Muscle of leg (tissue), 11 donors: ENCODE data around the gene DCANP1. TPM values are rescaled to one million over a fixed set of nuclear protein-coding genes. Genes with fewer than 3 reads are reported as not detected.

Source experiments
- DNase-seq: peaks from one replicate; pipeline ENCODE4 v3.0.0; 2013
- H3K27ac ChIP-seq: one replicate; pipeline ENCODE4 v1.5.1; 2013; ENCODE audit warnings: mild to moderate bottlenecking, low read length, control low read depth
- H3K27me3 ChIP-seq: one replicate; pipeline ENCODE4 v1.6.1; 2013; ENCODE audit warnings: low read length; ENCODE audit not compliant: control insufficient read depth, insufficient read depth
- H3K36me3 ChIP-seq: one replicate; pipeline ENCODE4 v1.6.1; 2013; ENCODE audit warnings: low read length; ENCODE audit not compliant: control insufficient read depth, insufficient read depth
- H3K4me1 ChIP-seq: one replicate; pipeline ENCODE4 v1.6.1; 2013; ENCODE audit warnings: low read length; ENCODE audit not compliant: control insufficient read depth, insufficient read depth
- H3K4me3 ChIP-seq: one replicate; pipeline ENCODE4 v1.5.1; 2013; ENCODE audit warnings: low read length, control low read depth
- H3K9me3 ChIP-seq: replicated peaks from 2 replicates; pipeline ENCODE4 v1.6.1; 2013; ENCODE audit warnings: low read depth, low read length; ENCODE audit not compliant: control insufficient read depth
- WGBS: methylation state at CpG from one replicate; pipeline ENCODE4 v1.1.5; 2013; ENCODE audit warnings: missing lambda C conversion rate; ENCODE audit not compliant: insufficient coverage; 5-methylcytosine and 5-hydroxymethylcytosine counted together
- polyA plus RNA-seq, 8 donors: library from polyadenylated mRNA; unstranded; fragments of 120-200 nt; gene quantifications; one replicate each; pipeline versions ENCODE4 v1.2.1 to v1.2.3, GENCODE V29; 2013; ENCODE audit warnings: inconsistent platforms in 1 of 8, low replicate concordance in 1 of 8; ENCODE audit not compliant: insufficient read length in 8 of 8, insufficient read depth in 1 of 8
- total RNA-seq: library from RNA; stranded (reverse); fragments of 120-200 nt; gene quantifications from one replicate; pipeline ENCODE4 v1.2.4, GENCODE V29; 2013

The DCANP1 gene
- total and polyA plus RNA-seq, 9 donors = 0.06 to 0.21 (median 0.10) TPM; not detected in 5

GRCh38 chr5:135449644-135450043 is 2.5 kb upstream of the DCANP1 start:
- H3K9me3 ChIP-seq = no peaks in the 10 kb centered on the region

GRCh38 chr5:135448791-135449507 is 1.8 kb upstream of the DCANP1 start:
- Histone ChIP-seq H3K4me3 (no peak overlapping the region), H3K9me3 (no peaks in the 10 kb centered on the region), H3K27me3 (peaks cover 20% of the 10 kb centered on the region), H3K4me1 (peaks cover 30% of the 10 kb centered on the region), H3K27ac (no peak overlapping the region), H3K36me3 (no peaks in the 10 kb centered on the region)
- 58% methylated on average over 3 of the region's 9 CpGs for WGBS
- DNase-seq = no peak

More at GRCh38 chr5:135449644-135450043, 2.5 kb upstream of the DCANP1 start:
- Histone ChIP-seq H3K27me3 (peaks cover 20% of the 10 kb centered on the region), H3K27ac (no peak overlapping the region), H3K36me3 (no peaks in the 10 kb centered on the region), H3K4me1 (peaks cover 23% of the 10 kb centered on the region), H3K4me3 (no peak overlapping the region)
- no peak for DNase-seq
- 91% methylated on average over 12 of the region's 12 CpGs for WGBS

GRCh38 chr5:135448071-135448739 is 1.1 kb upstream of the DCANP1 start:
- Histone ChIP-seq H3K9me3 (no peaks in the 10 kb centered on the region), H3K27ac (no peak overlapping the region), H3K36me3 (no peaks in the 10 kb centered on the region), H3K4me3 (no peak overlapping the region), H3K27me3 (peaks cover 20% of the 10 kb centered on the region), H3K4me1 (peaks cover 37% of the 10 kb centered on the region)
- WGBS = 84% methylated on average over 6 of the region's 9 CpGs
- no peak for DNase-seq

- H3K9me3 ChIP-seq = no peaks in the 10 kb centered on the region
- no peak overlapping the region for H3K4me3 ChIP-seq
- peaks cover 47% of the 10 kb centered on the region for H3K4me1 ChIP-seq
- DNase-seq = peak; percentile 80
- no peak overlapping the region for H3K27ac ChIP-seq
- WGBS = 36% methylated on average over 7 of the region's 7 CpGs
- no peaks in the 10 kb centered on the region for H3K36me3 ChIP-seq
- peaks cover 16% of the 10 kb centered on the region for H3K27me3 ChIP-seq
Observed at GRCh38 chr5:135446615-135447014, 533 bp downstream of the DCANP1 start.

GRCh38 chr5:135446206-135446605 is 942 bp downstream of the DCANP1 start:
- no peaks in the 10 kb centered on the region for H3K36me3 ChIP-seq
- WGBS = 73% methylated on average over 9 of the region's 9 CpGs
- H3K4me1 ChIP-seq = peaks cover 52% of the 10 kb centered on the region
- H3K4me3 ChIP-seq = no peak overlapping the region
- no peak overlapping the region for H3K27ac ChIP-seq
- H3K27me3 ChIP-seq = peaks cover 16% of the 10 kb centered on the region
- no peaks in the 10 kb centered on the region for H3K9me3 ChIP-seq
- DNase-seq = no peak

GRCh38 chr5:135445306-135445985 is 1.7 kb downstream of the DCANP1 start:
- no peak overlapping the region for H3K27ac ChIP-seq
- H3K36me3 ChIP-seq = no peaks in the 10 kb centered on the region
- 76% methylated on average over 10 of the region's 14 CpGs for WGBS
- no peak for DNase-seq
- H3K27me3 ChIP-seq = peaks cover 16% of the 10 kb centered on the region
- H3K4me3 ChIP-seq = no peak overlapping the region
- H3K9me3 ChIP-seq = no peaks in the 10 kb centered on the region
- H3K4me1 ChIP-seq = peaks cover 59% of the 10 kb centered on the region

GRCh38 chr5:135444881-135445280 is 2.3 kb downstream of the DCANP1 start:
- H3K9me3 ChIP-seq = no peaks in the 10 kb centered on the region
- WGBS = 83% methylated on average over 5 of the region's 6 CpGs

GRCh38 chr5:135444360-135444759 is 2.8 kb downstream of the DCANP1 start:
- DNase-seq = no peak
- Histone ChIP-seq H3K36me3 (no peaks in the 10 kb centered on the region), H3K27ac (no peak overlapping the region), H3K4me3 (no peak overlapping the region), H3K27me3 (peaks cover 9% of the 10 kb centered on the region), H3K9me3 (no peaks in the 10 kb centered on the region), H3K4me1 (peaks cover 68% of the 10 kb centered on the region)
- WGBS = 61% methylated on average over 11 of the region's 13 CpGs

More at GRCh38 chr5:135444881-135445280, 2.3 kb downstream of the DCANP1 start:
- peaks cover 14% of the 10 kb centered on the region for H3K27me3 ChIP-seq
- peaks cover 63% of the 10 kb centered on the region for H3K4me1 ChIP-seq
- no peak overlapping the region for H3K4me3 ChIP-seq
- H3K27ac ChIP-seq = no peak overlapping the region
- DNase-seq = no peak
- H3K36me3 ChIP-seq = no peaks in the 10 kb centered on the region

- Histone ChIP-seq H3K4me1 (peaks cover 78% of the 10 kb centered on the region), H3K9me3 (no peaks in the 10 kb centered on the region), H3K27ac (peak overlapping the region; percentile 72), H3K4me3 (no peak overlapping the region), H3K36me3 (no peaks in the 10 kb centered on the region), H3K27me3 (peaks cover 7% of the 10 kb centered on the region)
- 19% methylated on average over 2 of the region's 6 CpGs for WGBS
- DNase-seq = peak; percentile 68
Observed at GRCh38 chr5:135443161-135443960, 3.8 kb downstream of the DCANP1 start.
